ENCODE data around the gene NODAL.

The NODAL gene

GRCh38 chr10:70391654-70392053 is 49.8 kb downstream of the NODAL start:
- no peak overlapping the region for H3K4me3 ChIP-seq (ENCODE audit: control insufficient read depth, low read depth, low read length)
- DNase-seq (ENCODE audit: low read depth): no peak
- no peak for TF ChIP-seq CTCF (IDR thresholded peaks at IDR 0.05; ENCODE audit: control insufficient read depth, insufficient read depth, low read depth, low read length, missing control alignments)
